NB4 (cell line): ENCODE data around the gene SRD5A2.

Experiments
- DNase-seq: peaks from one replicate; pipeline ENCODE4 v3.0.0; 2010; ENCODE audit warnings: low read depth
- H3K4me3 ChIP-seq: one replicate; pipeline ENCODE4 v1.5.1; 2011; ENCODE audit warnings: mild to moderate bottlenecking, low read depth, low read length, moderate library complexity
- CTCF ChIP-seq: IDR thresholded peaks from one replicate; pipeline ENCODE4 v1.5.1; 2012; ENCODE audit warnings: low read depth, low read length
- MAX ChIP-seq: IDR thresholded peaks from 2 replicates; pipeline ENCODE4 v1.6.1; 2011; ENCODE audit warnings: low read depth, low read length
- MYC ChIP-seq: IDR thresholded peaks from 2 replicates; pipeline ENCODE4 v1.6.1; 2011; ENCODE audit warnings: low read depth, low read length
- POLR2A ChIP-seq: IDR thresholded peaks from 2 replicates; pipeline ENCODE4 v1.6.1; 2011; ENCODE audit warnings: mild to moderate bottlenecking; ENCODE audit not compliant: insufficient read length; ENCODE audit errors: extremely low read depth

SRD5A2 gene

GRCh38 chr2:31541853-31542252, 38.9 kb downstream of the SRD5A2 start:
- H3K4me3 ChIP-seq, result no peak overlapping the region
- no peak for DNase-seq
- TF ChIP-seq MAX (no peak), POLR2A (no peak), MYC (no peak), CTCF (no peak)

GRCh38 chr2:31539505-31539904, 41.2 kb downstream of the SRD5A2 start:
- DNase-seq, result no peak
- H3K4me3 ChIP-seq, result no peak overlapping the region
- no peak for TF ChIP-seq POLR2A
- TF ChIP-seq MYC, result no peak
- no peak for TF ChIP-seq CTCF
- TF ChIP-seq MAX, result no peak

GRCh38 chr2:31535768-31536167, 45.0 kb downstream of the SRD5A2 start:
- DNase-seq, result no peak
- H3K4me3 ChIP-seq, result no peak overlapping the region
- TF ChIP-seq MAX, result no peak
- TF ChIP-seq CTCF, result no peak
- no peak for TF ChIP-seq POLR2A
- TF ChIP-seq MYC, result no peak

- DNase-seq, result peak; percentile 5
- H3K4me3 ChIP-seq, result no peak overlapping the region
- TF ChIP-seq POLR2A, result no peak
- no peak for TF ChIP-seq CTCF
These were observed 46.1 kb downstream of the SRD5A2 start for GRCh38 chr2:31534636-31535035.

- TF ChIP-seq MAX, result no peak
- TF ChIP-seq MYC, result no peak
- TF ChIP-seq POLR2A, result no peak
- no peak for TF ChIP-seq CTCF
- no peak for DNase-seq
- H3K4me3 ChIP-seq, result no peak overlapping the region
These were observed 47.7 kb downstream of the SRD5A2 start for GRCh38 chr2:31533036-31533435.

GRCh38 chr2:31531101-31531500, 49.6 kb downstream of the SRD5A2 start:
- DNase-seq, result no peak
- no peak overlapping the region for H3K4me3 ChIP-seq
- no peak for TF ChIP-seq MYC
- TF ChIP-seq CTCF, result no peak
- TF ChIP-seq POLR2A, result no peak
- TF ChIP-seq MAX, result no peak
